ENCODE results near the gene POLR1H. TPM values are rescaled to one million over a fixed set of nuclear protein-coding genes. Genes with fewer than 3 reads are reported as not detected.

POLR1H gene
- total and polyA plus RNA-seq, 2 experiments from 2014 or later: 28.1 to 93.6 TPM

DNA sequence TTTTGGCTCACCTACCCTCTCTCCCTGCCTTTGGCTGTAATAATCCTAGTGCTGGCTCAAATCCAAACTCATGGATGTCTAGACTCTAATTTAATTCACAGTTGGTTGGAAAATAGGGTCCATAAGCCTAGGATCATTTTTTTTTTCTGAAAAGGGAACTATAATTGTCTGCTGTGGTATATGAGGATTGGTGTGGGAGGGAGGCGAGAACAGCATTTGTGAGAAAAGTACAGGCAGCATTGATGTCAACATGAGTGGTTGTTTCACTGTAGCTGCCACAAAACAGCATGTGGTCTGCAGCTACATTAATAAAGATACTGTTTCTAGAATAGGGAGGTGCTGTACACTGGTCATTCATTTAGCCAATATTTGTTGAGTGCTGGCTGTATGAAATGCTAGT is 18.6 kb upstream of the POLR1H start:
- no peak overlapping the region for H3K4me3 ChIP-seq

More for the DNA sequence above, 18.6 kb upstream of the POLR1H start:
- Mint-ChIP-seq H3K4me3 (no peak overlapping the region), H3K36me3 (ENCODE audit: low read depth) (no peaks in the 10 kb centered on the region), H3K4me1 (no peaks in the 10 kb centered on the region), H3K27me3 (ENCODE audit: insufficient read depth, low read depth, poor library complexity) (no peaks in the 10 kb centered on the region), H3K9me3 (no peaks in the 10 kb centered on the region), H3K27ac (no peak overlapping the region)
- ATAC-seq (no peak), DNase-seq (ENCODE audit: low spot score) (no peak)
- Histone ChIP-seq H4K20me1 (replicated peaks; ENCODE audit: insufficient read depth) (no peaks in the 10 kb centered on the region; the same call in 1 of the 2 replicates), H2AFZ (no peak overlapping the region), H3K36me3 (ENCODE audit: insufficient read depth) (no peaks in the 10 kb centered on the region), H3F3A (replicated peaks; ENCODE audit: low read depth) (no peaks in the 10 kb centered on the region), H3K4me2 (no peak overlapping the region), H3K27ac (ENCODE audit: low read depth) (no peak overlapping the region), H3K79me2 (replicated peaks; ENCODE audit: insufficient read depth) (no peaks in the 10 kb centered on the region), H3K4me1 (ENCODE audit: insufficient read depth) (no peaks in the 10 kb centered on the region), H3K9me2 (ENCODE audit: insufficient read depth) (no peaks in the 10 kb centered on the region), H3K27me3 (ENCODE audit: insufficient read depth) (no peaks in the 10 kb centered on the region)
- TF ChIP-seq, protein P1, sequence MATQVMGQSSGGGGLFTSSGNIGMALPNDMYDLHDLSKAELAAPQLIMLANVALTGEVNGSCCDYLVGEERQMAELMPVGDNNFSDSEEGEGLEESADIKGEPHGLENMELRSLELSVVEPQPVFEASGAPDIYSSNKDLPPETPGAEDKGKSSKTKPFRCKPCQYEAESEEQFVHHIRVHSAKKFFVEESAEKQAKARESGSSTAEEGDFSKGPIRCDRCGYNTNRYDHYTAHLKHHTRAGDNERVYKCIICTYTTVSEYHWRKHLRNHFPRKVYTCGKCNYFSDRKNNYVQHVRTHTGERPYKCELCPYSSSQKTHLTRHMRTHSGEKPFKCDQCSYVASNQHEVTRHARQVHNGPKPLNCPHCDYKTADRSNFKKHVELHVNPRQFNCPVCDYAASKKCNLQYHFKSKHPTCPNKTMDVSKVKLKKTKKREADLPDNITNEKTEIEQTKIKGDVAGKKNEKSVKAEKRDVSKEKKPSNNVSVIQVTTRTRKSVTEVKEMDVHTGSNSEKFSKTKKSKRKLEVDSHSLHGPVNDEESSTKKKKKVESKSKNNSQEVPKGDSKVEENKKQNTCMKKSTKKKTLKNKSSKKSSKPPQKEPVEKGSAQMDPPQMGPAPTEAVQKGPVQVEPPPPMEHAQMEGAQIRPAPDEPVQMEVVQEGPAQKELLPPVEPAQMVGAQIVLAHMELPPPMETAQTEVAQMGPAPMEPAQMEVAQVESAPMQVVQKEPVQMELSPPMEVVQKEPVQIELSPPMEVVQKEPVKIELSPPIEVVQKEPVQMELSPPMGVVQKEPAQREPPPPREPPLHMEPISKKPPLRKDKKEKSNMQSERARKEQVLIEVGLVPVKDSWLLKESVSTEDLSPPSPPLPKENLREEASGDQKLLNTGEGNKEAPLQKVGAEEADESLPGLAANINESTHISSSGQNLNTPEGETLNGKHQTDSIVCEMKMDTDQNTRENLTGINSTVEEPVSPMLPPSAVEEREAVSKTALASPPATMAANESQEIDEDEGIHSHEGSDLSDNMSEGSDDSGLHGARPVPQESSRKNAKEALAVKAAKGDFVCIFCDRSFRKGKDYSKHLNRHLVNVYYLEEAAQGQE (IDR thresholded peaks at IDR 0.05; ENCODE audit: unreplicated experiment): no peak
- TF ChIP-seq ZNF114 (CRISPR knock-in tag; IDR thresholded peaks at IDR 0.05) (no peak), STAT1 (IDR thresholded peaks at IDR 0.05; ENCODE audit: unreplicated experiment) (no peak), NANOG (IDR thresholded peaks at IDR 0.05; ENCODE audit: borderline replicate concordance) (no peak), EZH2 (IDR thresholded peaks at IDR 0.05; ENCODE audit: low read depth, unreplicated experiment) (no peak), ZNF331 (CRISPR knock-in tag; IDR thresholded peaks at IDR 0.05; ENCODE audit: low read depth) (no peak), POLR2AphosphoS5 (IDR thresholded peaks at IDR 0.05; ENCODE audit: low read depth) (no peak), CREB1 (CRISPR knock-in tag; IDR thresholded peaks at IDR 0.05; ENCODE audit: low read depth) (no peak), EZH2phosphoT487 (IDR thresholded peaks at IDR 0.05; ENCODE audit: unreplicated experiment) (no peak), JUNB (IDR thresholded peaks at IDR 0.05; ENCODE audit: unreplicated experiment) (no peak)
- TF ChIP-seq, protein P2, sequence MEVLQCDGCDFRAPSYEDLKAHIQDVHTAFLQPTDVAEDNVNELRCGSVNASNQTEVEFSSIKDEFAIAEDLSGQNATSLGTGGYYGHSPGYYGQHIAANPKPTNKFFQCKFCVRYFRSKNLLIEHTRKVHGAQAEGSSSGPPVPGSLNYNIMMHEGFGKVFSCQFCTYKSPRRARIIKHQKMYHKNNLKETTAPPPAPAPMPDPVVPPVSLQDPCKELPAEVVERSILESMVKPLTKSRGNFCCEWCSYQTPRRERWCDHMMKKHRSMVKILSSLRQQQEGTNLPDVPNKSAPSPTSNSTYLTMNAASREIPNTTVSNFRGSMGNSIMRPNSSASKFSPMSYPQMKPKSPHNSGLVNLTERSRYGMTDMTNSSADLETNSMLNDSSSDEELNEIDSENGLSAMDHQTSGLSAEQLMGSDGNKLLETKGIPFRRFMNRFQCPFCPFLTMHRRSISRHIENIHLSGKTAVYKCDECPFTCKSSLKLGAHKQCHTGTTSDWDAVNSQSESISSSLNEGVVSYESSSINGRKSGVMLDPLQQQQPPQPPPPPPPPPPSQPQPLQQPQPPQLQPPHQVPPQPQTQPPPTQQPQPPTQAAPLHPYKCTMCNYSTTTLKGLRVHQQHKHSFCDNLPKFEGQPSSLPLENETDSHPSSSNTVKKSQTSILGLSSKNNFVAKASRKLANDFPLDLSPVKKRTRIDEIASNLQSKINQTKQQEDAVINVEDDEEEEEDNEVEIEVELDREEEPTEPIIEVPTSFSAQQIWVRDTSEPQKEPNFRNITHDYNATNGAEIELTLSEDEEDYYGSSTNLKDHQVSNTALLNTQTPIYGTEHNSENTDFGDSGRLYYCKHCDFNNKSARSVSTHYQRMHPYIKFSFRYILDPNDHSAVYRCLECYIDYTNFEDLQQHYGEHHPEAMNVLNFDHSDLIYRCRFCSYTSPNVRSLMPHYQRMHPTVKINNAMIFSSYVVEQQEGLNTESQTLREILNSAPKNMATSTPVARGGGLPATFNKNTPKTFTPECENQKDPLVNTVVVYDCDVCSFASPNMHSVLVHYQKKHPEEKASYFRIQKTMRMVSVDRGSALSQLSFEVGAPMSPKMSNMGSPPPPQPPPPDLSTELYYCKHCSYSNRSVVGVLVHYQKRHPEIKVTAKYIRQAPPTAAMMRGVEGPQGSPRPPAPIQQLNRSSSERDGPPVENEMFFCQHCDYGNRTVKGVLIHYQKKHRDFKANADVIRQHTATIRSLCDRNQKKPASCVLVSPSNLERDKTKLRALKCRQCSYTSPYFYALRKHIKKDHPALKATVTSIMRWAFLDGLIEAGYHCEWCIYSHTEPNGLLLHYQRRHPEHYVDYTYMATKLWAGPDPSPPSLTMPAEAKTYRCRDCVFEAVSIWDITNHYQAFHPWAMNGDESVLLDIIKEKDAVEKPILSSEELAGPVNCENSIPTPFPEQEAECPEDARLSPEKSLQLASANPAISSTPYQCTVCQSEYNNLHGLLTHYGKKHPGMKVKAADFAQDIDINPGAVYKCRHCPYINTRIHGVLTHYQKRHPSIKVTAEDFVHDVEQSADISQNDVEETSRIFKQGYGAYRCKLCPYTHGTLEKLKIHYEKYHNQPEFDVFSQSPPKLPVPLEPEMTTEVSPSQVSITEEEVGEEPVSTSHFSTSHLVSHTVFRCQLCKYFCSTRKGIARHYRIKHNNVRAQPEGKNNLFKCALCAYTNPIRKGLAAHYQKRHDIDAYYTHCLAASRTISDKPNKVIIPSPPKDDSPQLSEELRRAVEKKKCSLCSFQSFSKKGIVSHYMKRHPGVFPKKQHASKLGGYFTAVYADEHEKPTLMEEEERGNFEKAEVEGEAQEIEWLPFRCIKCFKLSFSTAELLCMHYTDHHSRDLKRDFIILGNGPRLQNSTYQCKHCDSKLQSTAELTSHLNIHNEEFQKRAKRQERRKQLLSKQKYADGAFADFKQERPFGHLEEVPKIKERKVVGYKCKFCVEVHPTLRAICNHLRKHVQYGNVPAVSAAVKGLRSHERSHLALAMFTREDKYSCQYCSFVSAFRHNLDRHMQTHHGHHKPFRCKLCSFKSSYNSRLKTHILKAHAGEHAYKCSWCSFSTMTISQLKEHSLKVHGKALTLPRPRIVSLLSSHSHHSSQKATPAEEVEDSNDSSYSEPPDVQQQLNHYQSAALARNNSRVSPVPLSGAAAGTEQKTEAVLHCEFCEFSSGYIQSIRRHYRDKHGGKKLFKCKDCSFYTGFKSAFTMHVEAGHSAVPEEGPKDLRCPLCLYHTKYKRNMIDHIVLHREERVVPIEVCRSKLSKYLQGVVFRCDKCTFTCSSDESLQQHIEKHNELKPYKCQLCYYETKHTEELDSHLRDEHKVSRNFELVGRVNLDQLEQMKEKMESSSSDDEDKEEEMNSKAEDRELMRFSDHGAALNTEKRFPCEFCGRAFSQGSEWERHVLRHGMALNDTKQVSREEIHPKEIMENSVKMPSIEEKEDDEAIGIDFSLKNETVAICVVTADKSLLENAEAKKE (CRISPR knock-in tag; IDR thresholded peaks at IDR 0.05): no peak
- TF ChIP-seq, protein P3, sequence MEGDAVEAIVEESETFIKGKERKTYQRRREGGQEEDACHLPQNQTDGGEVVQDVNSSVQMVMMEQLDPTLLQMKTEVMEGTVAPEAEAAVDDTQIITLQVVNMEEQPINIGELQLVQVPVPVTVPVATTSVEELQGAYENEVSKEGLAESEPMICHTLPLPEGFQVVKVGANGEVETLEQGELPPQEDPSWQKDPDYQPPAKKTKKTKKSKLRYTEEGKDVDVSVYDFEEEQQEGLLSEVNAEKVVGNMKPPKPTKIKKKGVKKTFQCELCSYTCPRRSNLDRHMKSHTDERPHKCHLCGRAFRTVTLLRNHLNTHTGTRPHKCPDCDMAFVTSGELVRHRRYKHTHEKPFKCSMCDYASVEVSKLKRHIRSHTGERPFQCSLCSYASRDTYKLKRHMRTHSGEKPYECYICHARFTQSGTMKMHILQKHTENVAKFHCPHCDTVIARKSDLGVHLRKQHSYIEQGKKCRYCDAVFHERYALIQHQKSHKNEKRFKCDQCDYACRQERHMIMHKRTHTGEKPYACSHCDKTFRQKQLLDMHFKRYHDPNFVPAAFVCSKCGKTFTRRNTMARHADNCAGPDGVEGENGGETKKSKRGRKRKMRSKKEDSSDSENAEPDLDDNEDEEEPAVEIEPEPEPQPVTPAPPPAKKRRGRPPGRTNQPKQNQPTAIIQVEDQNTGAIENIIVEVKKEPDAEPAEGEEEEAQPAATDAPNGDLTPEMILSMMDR (conservative IDR thresholded peaks at IDR 0.05; ENCODE audit: low read depth in 2 of 2): no peak

Measured in GM23338 (cell line).